Measurements from ENCODE around the gene COL4A2. TPM values are rescaled to one million over a fixed set of nuclear protein-coding genes. Genes with fewer than 3 reads are reported as not detected.

The COL4A2 gene
- polyA plus RNA-seq, 1 donor (not counting 4 experiments of a cell fraction or from before 2014, with no cell fraction given): 30.7 TPM

DNA sequence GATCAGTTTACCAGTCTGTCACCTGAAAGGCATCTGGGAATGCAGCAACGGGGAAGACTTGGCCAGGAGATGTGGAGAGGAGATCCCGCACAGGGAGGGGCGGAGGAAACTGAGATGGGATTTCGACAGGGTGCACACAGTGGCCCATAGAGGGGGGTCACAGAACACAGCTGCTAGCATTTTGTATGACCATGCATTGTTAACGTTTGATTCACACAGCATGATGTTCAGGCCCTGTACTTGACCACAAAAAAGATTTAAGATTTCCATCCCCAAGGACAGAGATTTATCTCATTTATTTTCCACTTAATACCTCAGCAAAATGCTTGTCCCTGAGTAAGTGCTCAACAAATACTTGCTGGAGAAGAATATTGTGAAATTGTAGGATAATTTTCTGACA lies 191.2 kb downstream of the COL4A2 start:
- peaks cover 15 to 48% of the 10 kb centered on the region in 2 experiments for H3K36me3 ChIP-seq (ENCODE audit: control insufficient read depth in 2 of 2, extremely low read depth in 1 of 2, insufficient read depth in 2 of 2, low read length in 2 of 2)
- no peaks in the 10 kb centered on the region for H3K27me3 ChIP-seq (ENCODE audit: control insufficient read depth, extremely low read depth, insufficient read depth, low read length)
- H3K27ac ChIP-seq (ENCODE audit: control insufficient read depth, insufficient read depth, low read length): no peak overlapping the region
- no peaks in the 10 kb centered on the region for H3K79me2 ChIP-seq (ENCODE audit: control insufficient read depth, insufficient read depth, low read length)
- TF ChIP-seq EZH2 (IDR thresholded peaks at IDR 0.05; ENCODE audit: low read length): no peak
- TF ChIP-seq CTCF (optimal IDR thresholded peaks at IDR 0.05 in 1 of 3, IDR thresholded peaks at IDR 0.05 in 1 of 3, conservative IDR thresholded peaks at IDR 0.05 in 1 of 3; ENCODE audit: extremely low read depth in 1 of 3, insufficient read depth in 2 of 3, low read length in 3 of 3): no peak
- H3K9ac ChIP-seq (ENCODE audit: control insufficient read depth, extremely low read depth, insufficient read depth, low read length): no peak overlapping the region
- H2AFZ ChIP-seq (ENCODE audit: control insufficient read depth, low read length): no peak overlapping the region
- no peaks in the 10 kb centered on the region for H3K9me3 ChIP-seq (ENCODE audit: control insufficient read depth, low read depth, low read length)
- no peaks in the 10 kb centered on the region for H4K20me1 ChIP-seq (ENCODE audit: control insufficient read depth, extremely low read depth, insufficient read depth, low read length)
- peaks cover 8% of the 10 kb centered on the region for H3K4me1 ChIP-seq (ENCODE audit: control insufficient read depth, extremely low read depth, insufficient read depth, low read length)
- no peak overlapping the region for H3K4me3 ChIP-seq (ENCODE audit: control insufficient read depth in 2 of 3, extremely low read depth in 1 of 3, insufficient read depth in 2 of 3, low read depth in 1 of 3, low read length in 3 of 3)
- dilution Hi-C loops (cut with MboI; ENCODE audit: extremely low pct_ligation_motif_present, low sequenced_read_pairs): no loop called here
- no peaks in the 10 kb centered on the region for H3K9me1 ChIP-seq (ENCODE audit: control insufficient read depth, extremely low read depth, insufficient read depth, low read length)
- no peak for DNase-seq (ENCODE audit: low read depth, low spot score)
- H3K4me2 ChIP-seq (ENCODE audit: control insufficient read depth, extremely low read depth, insufficient read depth, low read depth, low read length): no peak overlapping the region
- FAIRE-seq: no peak

GRCh38 chr13:110498765-110499164 lies 191.7 kb downstream of the COL4A2 start:
- FAIRE-seq (no peak), DNase-seq (ENCODE audit: low read depth, low spot score) (no peak)
- no peaks in the 10 kb centered on the region for H4K20me1 ChIP-seq (ENCODE audit: control insufficient read depth, extremely low read depth, insufficient read depth, low read length)
- no peaks in the 10 kb centered on the region for H3K9me1 ChIP-seq (ENCODE audit: control insufficient read depth, extremely low read depth, insufficient read depth, low read length)
- no peak overlapping the region for H3K4me3 ChIP-seq (ENCODE audit: control insufficient read depth in 2 of 3, extremely low read depth in 1 of 3, insufficient read depth in 2 of 3, low read depth in 1 of 3, low read length in 3 of 3)
- peaks cover 8% of the 10 kb centered on the region for H3K4me1 ChIP-seq (ENCODE audit: control insufficient read depth, extremely low read depth, insufficient read depth, low read length)
- no peaks in the 10 kb centered on the region for H3K79me2 ChIP-seq (ENCODE audit: control insufficient read depth, insufficient read depth, low read length)
- dilution Hi-C loops (cut with MboI; ENCODE audit: extremely low pct_ligation_motif_present, low sequenced_read_pairs): no loop called here
- H3K4me2 ChIP-seq (ENCODE audit: control insufficient read depth, extremely low read depth, insufficient read depth, low read depth, low read length): no peak overlapping the region
- H2AFZ ChIP-seq (ENCODE audit: control insufficient read depth, low read length): no peak overlapping the region
- H3K9me3 ChIP-seq (ENCODE audit: control insufficient read depth, low read depth, low read length): no peaks in the 10 kb centered on the region
- no peak overlapping the region for H3K9ac ChIP-seq (ENCODE audit: control insufficient read depth, extremely low read depth, insufficient read depth, low read length)
- peaks cover 15 to 52% of the 10 kb centered on the region in 2 experiments for H3K36me3 ChIP-seq (ENCODE audit: control insufficient read depth in 2 of 2, extremely low read depth in 1 of 2, insufficient read depth in 2 of 2, low read length in 2 of 2)
- no peaks in the 10 kb centered on the region for H3K27me3 ChIP-seq (ENCODE audit: control insufficient read depth, extremely low read depth, insufficient read depth, low read length)
- TF ChIP-seq CTCF (optimal IDR thresholded peaks at IDR 0.05 in 1 of 3, IDR thresholded peaks at IDR 0.05 in 1 of 3, conservative IDR thresholded peaks at IDR 0.05 in 1 of 3; ENCODE audit: extremely low read depth in 1 of 3, insufficient read depth in 2 of 3, low read length in 3 of 3) (no peak), EZH2 (IDR thresholded peaks at IDR 0.05; ENCODE audit: low read length) (no peak)
- no peak overlapping the region for H3K27ac ChIP-seq (ENCODE audit: control insufficient read depth, insufficient read depth, low read length)

All from keratinocyte (primary cell).